Activated CD8-positive, alpha-beta memory T cell treated with anti-CD3 and anti-CD28 coated beads for 4 hours (primary cell): ENCODE results near the gene AKAP6.

ENCODE experiments used
- DNase-seq, 2 donors: peaks; one replicate each; pipeline ENCODE4 v3.0.0-alpha.2; 2020; ENCODE audit warnings: low read depth in 2 of 2

AKAP6 gene

DNA sequence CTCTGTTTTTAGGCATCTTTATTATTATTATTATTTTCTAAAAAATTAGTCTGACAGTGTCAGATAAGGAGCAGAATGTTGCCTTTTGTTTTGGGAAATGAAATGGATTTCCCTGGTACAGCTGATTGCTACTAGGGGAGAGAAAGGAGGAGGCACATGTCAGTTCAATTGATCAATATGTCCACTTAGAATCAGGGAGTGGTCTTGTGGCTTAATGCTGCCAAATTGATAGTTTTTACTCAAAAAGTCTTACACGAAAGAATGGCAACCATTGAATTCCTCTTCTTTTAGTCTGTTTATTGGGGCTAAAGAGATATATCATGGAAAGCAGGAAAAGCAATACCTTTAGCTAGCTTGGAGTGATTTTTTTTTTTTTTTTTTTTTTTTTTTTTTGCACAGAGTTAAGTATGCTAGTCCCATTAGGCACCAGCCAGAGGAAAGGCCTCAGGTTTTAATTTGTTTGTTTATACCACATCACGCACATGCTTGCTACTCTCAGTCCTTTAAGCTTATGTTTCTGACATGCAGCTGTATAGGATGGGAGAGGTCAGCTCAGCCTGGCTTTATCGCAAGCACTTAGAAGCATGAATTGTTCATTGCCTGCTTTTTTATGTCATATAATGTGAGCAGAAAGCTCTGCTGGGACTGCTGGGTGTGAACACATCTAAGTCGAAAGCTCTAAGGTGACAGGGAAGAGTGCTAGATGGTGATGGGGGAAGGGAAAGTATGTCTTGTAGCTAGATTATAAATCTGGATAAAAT is 1.4 kb downstream of the AKAP6 start:
- no peak for DNase-seq

DNA sequence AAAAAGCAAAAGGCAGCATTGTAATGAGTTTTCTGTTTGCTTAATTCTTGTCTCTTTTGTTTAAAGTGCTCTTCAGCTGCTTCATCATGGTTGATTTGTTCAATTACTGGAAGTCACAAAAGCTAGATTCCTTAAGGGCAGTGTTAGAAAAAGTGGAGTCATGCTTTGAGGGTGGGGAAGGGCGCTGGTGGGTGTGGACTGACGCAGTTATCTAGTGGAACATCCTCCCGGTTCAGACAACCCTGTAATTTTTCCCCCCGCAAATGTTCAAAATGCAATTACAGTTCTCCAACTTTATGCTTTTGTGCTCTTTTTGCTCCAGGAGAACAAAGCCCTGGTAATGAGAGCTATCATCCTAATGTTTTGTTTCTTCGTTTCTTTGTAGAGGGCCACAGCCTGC is 2.1 kb downstream of the AKAP6 start:
- DNase-seq: no peak

DNA sequence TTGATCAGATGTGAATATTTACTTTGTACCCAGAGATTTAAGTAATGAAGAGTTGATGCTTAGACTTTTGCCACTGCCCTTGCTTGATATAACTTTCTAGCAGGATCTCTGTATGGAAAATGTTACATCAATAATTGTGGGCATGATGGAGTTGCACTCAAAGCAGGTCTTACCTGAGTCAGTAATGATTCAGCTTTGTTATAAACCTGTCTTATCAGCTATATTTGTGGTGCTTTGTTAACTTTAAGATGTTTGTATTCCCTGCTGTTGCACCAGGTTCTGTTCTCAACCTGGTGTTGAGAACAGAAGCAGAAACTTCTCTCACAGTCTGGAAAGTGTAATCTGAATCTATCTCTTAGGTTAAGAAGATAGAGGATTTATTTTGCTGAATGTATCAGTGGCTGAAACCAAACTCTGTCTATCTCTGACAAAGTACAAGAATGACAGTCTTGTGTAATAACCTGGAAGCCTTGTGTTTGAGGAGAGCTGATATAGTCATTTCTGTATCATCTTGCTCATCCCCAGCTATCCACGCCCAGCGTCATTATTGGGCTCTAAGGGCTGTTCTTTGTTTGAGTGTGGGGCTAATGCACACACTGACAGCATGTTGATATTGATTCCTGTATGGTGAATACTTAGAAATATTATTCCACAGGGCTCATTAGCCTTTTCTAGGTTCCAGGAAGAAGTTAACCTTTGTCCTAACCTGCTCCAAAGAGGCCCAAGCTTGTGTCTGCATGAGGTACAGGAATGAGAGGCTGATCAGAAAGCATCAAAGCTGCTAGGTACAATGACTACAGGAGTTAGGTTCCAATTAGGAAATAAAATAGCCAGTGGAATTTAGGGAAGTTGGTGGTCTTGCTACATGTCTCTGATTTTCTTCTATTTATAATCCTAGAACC is 3.6 kb downstream of the AKAP6 start:
- no peak for DNase-seq

DNA sequence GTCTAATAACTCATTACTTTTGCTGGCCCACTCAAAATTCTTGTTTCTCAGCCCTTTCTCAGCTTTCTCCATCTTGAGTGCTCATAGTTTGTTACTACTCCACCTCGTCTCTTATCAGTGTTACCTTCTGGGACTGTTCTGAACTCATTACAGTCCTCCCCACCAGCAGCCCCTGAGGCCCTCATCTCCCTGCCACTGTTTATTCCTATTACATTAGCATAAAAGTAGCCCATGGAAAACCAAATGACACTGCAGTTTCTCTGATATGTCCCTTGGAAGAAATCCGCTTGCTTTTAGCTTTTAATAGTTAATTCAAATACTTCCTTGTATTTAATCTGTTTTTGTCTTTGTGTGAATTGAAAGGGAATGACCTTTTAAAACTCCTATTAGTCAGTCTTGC is 7.6 kb downstream of the AKAP6 start:
- no peak for DNase-seq

DNA sequence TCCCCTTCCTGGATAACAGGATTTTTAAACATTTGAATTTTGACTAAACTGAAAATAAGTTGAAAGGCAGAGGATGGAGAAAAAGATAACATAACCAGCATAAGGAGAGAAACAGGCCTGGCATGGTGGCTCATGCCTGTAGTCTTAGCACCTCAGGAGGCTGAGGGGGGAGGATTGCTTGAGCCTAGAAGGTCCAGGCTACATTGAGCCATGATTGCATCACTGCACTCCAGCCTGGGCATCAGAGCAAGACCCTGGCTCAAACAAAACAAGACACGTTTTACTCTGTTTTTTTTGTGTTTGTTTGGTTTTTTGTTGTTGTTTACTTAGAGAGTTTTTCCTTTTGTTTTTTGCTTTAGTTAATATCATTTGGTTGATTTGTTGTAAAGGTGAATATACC is 8.7 kb downstream of the AKAP6 start:
- no peak for DNase-seq

DNA sequence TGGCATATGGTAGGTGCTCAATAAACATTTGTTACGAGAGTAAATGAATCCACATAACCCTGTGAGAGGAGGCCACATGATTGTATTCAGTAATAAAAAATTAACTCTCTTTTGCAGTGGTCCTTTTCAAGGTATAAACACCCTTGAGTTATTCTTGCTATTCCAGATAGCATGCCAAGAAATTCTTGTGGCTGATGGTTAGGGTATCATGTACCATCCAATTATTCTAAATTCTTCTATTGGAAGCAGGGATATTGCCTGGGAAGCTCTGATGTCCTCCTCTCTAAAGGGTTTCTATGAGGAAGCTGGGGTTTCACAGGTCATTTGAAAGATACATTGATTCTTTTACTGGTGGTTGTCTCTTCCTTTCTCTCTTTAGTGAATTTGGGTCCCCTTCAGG is 10.1 kb downstream of the AKAP6 start:
- no peak for DNase-seq

DNA sequence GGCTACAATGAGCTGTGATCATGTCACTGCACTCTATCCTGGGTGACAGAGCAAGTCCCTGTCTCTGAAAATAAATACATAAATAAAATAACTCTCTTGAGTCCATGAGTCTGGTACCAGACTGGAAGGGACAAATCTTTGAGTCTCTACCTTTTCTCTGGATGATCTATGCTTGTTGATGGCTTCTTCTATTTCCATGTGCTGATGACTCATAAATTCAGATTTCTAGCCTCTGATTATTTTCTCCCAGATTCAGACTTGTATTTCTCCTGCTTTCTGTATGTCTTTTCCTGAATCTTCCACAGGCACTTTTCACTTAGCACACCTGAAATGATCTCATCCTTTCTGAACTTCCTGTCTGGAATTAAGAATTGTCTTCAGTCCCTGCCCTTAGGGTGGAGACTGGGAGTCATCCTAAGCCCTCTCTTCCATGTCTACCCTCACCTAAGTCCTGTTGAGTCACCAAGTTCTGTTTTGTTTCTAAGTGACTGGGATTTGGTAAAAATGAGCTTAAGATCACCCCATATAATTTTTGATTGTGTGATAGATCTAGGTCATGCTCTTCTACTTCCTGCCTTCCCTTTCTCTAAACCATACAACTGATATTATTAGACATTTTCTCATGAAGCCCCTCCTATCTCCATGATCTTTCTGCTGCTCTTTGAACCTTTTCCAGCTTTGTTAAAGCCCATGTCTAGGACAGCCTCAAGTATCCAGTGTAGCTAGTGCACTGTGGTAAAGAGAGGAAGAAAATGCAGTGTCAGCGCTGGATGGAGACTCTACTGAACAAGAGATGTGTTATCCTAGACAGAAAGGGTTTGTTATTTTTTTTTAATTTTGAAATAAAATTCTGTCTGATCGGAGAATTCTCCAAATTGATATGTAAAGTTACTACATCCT is 13.1 kb downstream of the AKAP6 start:
- no peak for DNase-seq

DNA sequence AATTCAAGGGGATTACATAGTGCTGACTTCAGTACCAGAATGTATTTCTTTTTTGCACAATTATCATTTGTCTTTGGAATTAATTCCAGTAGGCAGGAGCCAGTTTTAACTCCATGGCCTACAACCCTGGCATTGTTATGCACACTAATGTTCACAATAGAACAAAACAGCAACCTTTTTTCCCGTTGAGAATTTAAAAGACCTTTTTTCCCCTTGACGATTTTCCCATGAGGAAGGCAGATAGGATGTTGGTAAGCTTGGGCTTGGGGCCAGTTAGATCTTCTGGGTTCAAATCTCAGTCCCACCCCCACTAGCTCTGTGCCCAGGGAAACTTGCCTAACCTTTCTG is 13.7 kb downstream of the AKAP6 start:
- no peak for DNase-seq

DNA sequence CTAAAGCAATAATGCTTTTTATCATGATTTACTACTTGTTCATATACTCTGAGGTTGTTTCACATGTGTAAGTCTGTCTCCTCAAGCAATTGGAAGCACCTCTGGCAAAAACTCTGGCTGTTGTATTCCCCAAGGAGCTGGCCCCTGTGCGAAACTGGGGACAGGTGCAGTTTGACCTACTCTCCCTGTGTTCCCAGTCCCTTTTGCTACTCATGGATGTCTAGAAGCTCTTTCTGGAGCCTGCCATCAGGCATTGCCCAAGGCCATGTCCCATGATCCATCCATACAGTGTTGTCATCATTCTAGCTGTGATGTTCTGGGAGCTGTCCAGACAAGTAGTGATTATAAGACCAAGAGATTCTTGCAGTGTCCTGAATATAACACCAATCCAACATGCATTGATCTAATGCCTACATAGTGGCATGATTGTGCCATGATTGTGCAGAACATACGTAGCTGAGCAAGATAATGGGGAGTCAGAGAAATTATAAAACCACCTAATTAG is 14.9 kb downstream of the AKAP6 start:
- DNase-seq: no peak

DNA sequence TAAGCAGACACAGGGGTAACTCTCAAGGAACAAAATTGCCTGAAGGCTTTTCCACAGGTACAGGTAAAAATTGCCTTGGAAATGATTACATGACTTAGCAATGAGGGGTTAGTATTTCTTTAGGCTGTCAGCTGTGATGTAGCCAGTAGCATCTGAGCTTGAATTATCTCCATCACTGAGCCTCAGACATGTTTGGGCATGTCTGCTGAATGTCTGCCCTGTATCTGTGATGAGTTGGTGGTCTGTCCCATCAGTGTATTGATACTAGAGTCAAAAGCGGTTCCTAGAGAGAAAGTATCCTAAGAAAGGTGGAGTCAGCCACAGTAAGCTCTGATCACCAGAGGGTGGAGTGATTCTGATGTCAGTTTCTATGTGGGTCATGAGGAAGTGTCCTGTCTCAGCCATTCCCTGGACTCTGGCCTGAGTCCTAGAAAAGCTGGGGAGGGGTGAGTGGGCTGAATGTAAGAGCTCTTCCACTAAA is 16.3 kb downstream of the AKAP6 start:
- no peak for DNase-seq

DNA sequence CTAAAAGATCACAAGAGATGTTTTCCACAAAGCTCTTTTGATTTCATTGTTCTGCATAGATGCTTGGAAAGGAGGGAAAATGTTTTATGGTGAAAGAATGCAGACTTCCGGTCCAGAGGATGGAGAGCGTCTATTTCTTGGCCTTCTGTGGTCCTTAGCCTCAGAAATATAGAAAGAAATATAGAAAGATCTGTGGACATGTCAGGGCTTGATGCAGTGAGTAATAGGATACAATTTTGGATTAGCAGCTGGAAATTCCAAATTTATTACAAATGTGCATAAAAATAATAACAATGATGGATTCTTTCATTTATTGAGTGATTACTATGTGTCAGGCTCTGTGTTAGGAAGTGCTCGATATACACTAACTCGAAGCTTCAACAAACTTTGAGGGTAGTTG is 20.2 kb downstream of the AKAP6 start:
- DNase-seq: no peak

DNA sequence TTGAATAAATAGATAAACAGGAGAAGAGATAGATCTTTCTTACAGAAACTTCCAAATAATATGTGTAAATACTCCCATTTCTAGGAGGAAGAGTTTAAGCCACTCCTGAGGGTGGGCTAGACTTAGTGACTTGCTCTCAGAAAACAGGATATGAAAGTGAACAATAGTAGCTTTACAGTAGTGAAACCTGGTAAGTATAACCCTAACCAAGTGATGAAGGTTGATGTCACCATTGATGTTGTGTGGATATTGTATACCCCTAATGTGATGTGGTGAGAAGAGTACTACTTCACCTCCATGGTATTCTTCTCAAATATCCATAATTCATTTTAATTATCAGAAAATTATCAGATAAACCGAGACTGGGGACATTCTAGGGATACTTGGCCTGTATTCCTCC is 20.9 kb downstream of the AKAP6 start:
- DNase-seq: no peak

DNA sequence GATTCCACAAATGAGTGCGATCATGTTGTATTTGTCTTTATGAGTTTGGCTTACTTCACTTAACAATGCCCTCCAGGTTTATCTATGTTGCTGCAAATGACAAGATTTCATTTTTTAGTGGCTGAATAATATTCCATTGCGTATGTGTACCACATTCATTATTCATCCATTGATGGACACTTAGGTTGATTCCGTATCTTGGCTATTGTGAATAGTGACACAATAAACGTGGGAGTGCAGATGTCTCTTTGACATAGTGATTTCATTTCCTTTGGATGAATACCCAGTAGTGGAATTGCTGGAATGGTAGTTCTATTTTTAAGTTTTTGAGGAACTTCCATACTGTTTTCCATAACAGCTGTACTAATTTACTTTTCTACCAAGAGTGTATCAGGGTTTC is 23.5 kb downstream of the AKAP6 start:
- DNase-seq: no peak

DNA sequence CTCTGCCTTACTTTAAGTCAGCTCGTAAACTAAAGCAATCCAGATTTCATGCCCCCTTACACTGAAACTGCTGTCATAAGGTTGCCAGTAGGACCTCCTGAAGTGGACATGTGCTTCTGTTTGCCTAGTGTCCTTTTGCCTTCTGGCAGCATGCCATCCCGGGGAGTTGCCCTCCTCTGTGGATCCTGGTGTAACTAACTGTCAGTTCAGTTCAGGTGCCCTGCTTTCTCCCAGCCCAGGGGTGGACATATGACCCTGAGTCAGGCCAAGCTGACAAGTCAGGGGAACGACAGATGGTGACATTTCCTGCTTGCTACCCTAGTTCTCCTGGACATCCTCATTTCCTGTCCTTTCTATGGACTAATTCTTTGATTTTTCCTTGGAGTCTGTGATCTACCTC is 25.6 kb downstream of the AKAP6 start:
- DNase-seq: no peak

DNA sequence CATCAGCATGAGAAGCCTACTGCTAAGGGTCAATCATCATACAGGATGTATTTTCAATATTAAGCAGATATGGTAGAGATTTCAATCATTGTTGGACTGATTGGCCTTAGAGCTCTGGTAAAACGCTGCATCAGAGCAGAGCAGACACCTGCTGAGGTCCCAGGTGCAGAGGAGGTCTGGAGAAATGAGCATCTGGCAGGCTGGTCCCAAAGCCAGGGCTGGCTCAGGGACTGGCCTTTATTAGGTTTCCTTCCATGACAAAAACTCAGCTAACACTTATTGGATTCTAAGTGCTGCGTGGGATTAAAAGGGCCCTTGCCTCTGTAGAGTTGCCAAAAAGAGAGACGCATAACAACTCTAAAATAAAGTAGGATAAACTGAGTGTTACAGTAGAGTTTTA is 29.7 kb downstream of the AKAP6 start:
- DNase-seq: no peak

DNA sequence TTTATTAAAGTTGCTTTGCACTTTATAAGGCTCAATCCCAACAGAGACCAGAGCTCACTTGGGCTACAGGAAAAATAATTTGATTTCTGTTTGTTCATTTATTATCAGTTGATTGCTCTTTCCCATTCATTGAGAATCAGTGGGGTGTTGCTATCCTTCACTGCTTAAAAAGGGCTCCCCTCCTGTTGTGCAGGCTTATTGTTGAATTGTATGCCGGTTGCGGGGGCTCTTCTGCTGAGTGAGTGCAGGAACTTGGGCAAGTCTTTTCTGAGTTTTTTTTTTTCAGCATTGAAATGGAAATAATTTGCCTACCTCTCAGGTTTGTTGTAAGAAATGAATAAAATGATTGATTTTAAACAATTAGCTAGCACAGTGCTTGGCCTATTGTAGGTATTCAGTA is 32.6 kb downstream of the AKAP6 start:
- no peak for DNase-seq

DNA sequence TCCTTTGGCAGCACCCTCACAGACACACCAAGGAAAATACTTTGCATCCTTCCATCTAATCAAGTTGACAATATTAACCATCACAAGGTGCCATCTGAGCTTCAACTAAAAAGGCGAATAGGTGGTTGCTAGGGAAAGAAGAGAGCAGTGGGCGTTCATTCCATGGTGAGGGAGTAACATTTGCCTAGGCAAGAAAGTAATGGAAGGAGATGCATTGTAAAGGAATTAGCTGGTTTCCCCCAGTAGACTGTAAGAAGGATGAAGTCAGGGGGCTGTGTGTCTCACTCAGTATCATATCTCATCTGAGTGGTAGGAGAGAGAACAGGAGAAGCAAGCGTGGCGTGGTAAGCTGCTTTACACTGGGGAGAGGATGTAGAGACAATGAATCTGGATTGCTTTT is 34.7 kb downstream of the AKAP6 start:
- no peak for DNase-seq

DNA sequence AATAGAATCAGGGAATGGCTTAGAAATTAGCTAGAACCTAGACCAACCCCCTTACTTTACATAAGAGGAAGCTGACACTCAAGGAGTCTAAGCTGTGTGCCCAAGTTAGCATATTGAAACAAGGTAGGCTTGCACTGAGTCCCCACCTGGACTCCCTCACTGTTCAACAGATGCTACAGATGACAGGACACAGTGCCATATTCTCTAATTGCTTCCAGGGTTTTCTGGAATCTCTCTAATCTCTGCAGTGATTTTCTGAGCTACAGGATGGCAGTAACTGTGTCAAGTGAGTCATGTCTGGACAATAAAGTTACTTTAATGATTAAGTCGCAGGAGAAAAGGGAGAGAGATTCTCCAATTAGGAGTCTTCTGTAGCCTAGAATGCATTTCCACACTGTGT is 35.8 kb downstream of the AKAP6 start:
- no peak for DNase-seq

DNA sequence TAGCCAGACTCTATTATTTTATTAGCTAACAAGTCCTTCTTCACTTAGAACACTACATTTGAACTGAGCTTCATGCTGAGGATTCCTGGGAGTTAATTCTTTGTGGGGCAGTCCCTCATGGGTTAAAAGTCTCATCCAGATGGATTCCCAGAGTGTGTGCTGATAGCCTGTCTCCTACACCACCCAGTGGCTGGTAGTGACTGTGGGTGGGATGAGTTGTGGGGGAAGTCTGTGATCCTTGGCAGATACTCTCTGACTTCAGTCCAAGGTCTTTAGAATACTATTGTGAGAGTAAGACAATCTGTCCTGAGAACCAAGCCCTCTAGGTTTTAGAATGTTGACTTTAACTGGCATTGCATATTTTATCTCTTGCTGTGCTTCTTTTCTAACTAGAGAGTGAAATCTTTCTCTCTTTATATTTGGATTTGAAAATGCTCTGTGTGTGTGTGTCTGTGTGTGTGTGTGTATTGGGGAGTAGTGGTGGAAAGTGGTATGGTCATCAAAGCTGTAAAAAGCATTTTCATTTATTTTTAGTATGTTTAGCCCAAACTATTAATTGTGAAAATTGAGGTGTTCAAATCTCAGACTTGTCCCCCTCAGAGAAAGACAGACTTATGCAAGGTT is 37.3 kb downstream of the AKAP6 start:
- no peak for DNase-seq

DNA sequence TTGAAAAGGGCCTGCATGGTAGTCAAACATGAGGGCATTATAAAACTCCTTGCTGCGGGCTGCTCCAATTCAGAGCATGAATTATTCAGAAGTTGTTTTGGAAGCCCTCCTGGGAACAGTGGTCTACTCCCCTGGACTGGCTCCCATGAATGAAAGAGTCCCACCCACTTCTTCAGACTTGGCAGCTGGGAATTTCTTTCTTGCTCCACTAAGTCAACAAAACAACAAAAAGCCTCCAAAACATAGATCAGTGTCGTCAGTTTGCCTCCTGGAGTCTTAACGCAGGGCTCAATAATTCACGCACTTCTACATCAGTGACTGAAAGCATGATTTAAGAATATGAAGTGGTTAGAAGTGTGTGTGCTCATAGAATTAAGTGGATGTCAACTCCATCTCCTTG is 37.9 kb downstream of the AKAP6 start:
- no peak for DNase-seq

DNA sequence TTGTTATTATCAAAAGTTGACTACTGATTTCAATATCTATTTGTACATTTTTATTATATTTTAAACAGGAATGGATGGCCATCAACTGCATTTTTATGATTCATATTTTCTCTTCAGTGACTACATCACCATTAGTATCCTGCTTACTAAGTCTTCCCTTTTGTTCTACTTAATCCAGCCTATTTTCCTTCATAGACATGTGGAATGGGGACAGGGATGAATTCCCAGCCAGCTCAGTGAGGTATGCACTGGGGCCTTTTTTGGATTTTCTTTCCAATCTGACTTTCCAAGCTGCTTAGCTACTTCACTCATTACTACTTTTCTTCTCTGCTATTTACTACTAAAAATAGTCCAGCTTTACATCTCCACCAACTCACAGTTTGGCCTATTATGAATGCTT is 38.4 kb downstream of the AKAP6 start:
- DNase-seq: no peak

DNA sequence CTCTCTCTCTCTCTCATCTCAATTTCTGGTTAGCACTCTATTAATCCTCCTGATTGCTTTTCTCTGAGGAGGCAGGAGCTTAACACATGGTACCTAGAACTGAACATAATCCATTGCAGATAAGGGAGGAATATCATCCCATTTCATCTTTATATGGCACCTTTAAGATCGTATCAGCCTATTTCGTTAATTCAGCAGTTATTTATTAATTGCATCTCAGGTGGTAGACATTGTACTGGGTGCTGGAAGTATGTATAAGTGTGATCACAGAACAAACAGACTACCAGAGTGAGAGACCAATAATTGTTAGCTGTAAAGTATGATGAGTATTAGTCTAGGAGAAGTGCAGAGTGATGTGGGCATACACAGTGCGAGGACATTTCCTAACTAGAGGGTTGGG is 39.0 kb downstream of the AKAP6 start:
- no peak for DNase-seq
